SKM-1 treated with dmso at 0.1 percent for 144 hours (cell line): Measurements from ENCODE around the gene TLR3.
"Not testable (repeated sequence)": the region's sequence is repeated elsewhere in the genome, so short reads cannot be mapped to it uniquely, and the experiment has no call there.

ENCODE experiments used
- DNase-seq: peaks from one replicate; lab custom pipeline; 2025; ENCODE audit not compliant: unreplicated experiment; lab: John Stamatoyannopoulos, UW

TLR3 gene

DNA sequence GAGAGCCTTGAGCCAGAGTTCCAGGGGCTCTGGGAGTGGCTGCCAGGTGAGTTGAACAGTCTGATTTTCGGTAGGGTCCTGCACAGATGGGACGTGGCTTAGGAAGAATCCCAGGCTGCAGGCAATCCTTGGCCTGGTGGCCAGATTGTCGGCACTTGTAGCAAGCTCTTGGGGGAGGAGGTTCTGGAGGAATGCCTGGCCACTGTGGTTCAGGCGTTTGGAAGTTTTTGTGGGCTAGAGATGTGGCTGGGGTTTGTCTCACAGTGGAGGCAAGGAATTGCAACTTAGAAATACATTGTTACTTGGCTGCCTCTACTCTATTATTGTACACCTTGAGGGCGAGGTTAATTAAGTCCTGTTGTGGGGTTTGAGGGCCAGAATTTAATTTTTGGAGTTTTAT is 21.5 kb upstream of the TLR3 start:
- DNase-seq: not testable (repeated sequence)

DNA sequence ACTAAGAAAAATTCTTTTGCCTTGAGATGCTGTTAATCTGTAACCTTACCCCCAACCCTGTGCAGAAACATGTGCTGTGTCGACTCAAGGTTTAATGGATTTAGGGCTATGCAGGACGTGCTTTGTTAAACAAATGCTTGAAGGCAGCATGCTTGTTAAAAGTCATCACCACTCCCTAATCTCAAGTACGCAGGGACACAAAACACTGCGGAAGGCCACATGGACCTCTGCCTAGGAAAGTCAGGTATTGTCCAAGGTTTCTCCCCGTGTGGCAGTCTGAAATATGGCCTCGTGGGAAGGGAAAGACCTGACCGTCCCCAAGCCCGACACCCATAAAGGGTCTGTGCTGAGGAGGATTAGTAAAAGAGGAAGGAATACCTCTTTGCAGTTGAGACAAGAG is 18.8 kb upstream of the TLR3 start:
- DNase-seq: not testable (repeated sequence)

DNA sequence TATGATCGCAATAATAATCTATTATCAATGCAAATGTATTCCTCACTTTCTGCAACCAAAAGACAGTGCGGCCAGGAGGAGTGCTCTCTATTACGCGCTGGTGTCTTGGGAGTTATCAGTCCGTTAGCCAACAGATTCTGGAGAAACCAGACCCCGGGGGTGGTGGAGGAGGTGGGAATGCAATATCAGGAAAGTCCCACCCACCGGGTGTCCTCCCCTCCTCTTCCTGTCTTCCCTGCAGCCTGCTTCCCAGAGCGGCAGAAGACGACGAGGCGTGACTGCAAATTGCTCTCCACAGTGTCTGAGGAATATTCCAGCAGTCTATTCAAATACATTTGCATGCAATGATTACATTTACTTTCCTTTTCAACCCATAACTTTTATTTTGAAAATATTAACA is 17.9 kb upstream of the TLR3 start:
- no peak for DNase-seq

DNA sequence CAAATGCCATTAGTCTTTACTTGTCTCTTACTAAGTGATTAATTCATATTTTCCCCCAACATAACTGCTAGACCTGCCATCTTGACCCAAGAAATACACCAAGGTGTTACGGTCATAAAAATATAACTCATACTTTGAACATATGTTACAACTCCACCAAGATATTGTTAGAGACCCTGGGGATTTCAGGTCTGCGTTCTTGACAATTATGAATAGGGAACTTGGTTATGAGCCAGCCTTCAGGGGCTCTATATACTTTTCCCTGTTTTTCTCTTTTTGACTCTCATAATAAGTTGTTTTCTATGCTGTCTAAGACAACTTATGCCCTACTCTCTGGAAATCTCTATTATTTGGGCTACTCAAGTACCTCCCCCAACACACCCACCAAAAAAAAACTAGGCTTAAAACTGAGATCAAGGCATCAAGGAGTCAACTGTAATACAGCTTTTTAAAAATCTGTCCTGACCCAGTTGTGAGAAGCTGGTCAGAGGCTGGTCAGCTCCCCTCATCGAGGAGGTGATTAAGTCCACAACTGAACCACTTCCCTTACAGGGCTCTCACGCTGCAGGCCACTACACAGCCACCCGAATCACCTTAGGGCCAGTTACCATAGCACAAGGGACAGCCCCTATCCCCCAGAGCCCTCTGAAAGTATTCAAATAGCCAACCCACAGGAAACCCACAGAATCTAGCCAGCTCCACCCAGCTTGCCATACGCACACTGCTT is 10.5 kb upstream of the TLR3 start:
- no peak for DNase-seq

DNA sequence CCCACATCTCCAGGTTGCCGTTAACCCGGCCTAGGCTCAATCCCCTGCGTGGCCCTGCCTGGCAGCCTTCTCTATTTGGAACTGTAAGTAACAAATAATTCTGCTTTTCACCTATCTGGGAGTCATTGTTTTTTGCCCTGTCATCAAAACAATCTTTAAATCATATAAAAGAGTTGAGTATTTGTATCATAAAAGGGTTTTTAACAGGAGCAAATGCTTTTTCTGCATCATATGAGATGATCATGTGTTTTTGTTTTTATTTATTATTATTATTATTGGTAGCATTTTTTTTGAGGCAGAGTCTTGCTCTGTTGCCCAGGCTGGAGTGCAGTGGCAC is 10.0 kb upstream of the TLR3 start:
- DNase-seq: no peak

DNA sequence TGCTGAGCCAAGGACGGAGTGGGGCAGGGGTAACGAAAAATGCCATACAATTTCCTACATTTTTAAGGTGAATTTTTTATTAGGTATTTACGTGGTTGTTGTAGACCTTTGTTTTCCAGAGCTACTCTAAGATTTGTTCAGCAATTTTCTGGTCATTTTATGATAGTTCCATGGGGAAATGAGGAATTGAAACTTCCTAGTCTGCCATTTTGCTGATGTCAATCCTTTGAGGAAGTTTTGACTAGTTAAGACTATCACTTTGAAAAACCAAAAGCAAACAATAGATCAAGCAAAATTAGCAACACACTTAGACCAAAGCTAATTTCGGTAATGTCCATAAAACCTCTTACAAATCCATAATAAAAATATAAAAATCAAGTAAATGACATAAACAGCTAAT is 7.0 kb upstream of the TLR3 start:
- no peak for DNase-seq

DNA sequence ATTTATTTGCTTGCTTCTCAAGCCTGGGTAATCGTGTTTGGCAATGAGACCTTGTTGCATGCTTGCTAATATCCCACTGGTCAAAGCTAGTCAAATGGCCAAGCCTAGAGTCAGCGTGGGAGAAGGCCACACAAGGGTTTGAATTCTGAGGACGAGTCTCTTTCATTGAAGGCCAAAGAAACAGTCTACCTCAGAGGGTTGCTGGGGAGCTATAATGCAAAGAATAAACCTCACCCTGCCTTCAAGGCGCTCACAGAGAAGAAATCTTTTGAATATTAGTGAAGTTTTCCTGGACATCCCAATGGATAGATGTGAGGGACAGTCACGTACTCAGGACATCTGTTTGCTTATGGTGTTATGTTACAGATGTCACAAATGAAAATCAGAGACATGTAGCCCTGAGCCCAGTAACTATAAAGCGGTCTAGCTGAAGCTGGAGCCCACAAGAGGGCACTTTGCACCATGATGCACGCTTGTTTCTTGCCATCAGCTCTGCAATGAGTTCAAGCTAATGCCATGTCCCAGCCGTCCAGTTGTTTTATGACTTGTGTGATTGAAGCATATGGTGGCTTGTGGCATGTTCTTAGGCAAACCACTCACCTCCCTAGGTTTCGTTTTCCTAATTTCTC is 1.1 kb upstream of the TLR3 start:
- peak; percentile 53 for DNase-seq

DNA sequence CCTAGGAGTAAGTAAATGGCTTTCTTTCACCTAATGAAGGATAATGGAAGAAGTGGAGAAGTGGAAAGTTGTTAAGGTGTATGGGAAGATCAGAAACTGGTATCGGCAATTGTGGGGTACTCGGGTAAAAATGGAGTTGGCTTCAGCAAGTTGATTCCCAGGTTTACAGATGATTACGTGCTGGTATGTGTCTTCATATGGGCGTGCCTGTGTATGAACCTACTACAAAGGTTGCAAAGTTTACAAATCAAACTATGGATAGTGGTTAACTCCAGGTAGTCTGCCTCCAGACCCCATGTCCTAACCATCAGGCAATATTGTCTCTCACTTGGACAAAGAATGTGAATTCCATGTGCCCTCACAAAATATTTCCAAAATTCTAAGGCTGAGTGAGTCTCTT is 773 bp downstream of the TLR3 start:
- no peak for DNase-seq

DNA sequence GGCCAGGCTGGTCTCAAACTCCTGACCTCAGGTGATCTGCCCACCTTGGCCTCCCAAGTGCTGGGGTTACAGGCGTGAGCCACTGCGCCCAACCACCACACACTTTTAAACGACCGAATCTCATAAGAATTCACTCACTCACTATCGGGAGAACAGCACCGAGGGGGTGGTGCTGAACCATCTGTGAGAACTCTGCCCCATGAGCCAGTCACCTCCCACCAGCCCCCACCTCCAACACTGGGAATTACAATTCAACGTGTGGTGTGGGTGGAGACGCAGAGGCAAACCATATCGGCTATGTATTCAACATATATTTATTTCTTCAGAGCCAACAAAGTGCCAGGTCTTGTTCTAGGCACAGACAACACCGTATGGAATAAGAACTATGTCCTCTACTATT is 3.6 kb downstream of the TLR3 start:
- no peak for DNase-seq

DNA sequence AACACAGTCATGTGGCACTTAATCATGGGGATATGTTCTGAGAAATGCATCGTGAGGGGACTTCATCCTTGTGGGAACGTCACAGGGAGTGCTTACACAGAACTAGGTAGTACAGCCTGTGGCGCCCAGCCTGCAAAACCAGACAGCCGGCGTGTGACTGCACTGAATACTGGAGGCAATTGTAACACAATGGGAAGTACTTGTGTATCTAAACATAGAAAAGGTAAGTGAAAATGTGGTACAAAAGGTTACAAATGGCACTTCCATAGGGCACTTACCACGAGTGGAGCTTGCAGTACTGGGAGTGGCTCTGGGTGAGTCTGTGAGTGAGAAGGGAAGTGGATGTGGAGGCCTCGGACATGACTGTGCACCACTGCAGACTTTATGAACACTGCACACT is 5.2 kb downstream of the TLR3 start:
- DNase-seq: no peak

DNA sequence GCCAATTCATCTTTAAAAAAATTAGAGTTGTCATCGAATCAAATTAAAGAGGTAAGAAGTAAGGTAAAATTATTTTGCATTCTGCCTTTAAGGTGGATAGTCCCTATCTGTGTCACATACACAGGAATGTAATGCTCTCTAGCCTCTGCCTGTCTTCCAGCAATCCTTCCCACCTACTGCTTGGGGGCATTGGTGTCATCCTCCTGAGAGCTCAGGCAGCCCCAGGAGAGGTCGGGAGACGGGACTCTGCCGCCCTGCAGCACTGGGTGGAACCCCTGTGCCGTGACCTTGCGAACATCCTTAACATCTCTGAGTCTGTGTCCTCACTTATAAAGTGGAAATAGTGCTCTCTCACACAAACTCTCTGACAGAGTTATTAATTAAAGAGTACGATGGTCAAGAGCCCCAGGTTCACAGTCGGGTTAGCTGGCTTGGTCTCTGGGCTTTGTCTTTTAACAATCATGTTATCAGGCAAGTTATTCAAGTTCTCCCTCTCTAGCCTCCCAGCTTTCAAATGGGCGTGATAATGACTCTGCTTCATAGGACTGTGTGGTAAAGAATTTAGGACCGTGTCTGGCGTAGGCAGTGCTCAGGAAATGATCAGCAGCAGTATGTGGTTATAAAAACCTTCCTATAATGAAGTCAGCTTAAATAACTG is 10.2 kb downstream of the TLR3 start:
- DNase-seq: no peak

DNA sequence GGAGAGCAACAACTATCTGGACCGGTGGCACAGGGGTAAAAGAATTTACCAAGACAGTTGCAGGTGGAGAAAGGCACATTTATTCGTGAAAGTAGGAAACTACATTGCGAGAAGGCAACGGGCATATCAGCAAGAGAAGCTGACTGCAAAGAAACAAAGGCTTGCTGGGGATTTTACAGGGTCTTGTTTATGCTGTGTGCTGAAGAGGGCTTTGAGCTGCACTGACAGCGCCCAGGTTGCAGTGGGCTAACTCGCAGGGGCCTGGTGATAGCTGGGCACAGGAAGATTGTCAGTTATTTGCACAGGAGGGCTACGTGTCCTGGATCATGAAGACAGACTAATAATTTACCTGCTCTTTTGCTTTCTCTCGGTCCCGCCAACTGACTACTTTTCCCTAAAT is 10.7 kb downstream of the TLR3 start:
- DNase-seq: no peak

DNA sequence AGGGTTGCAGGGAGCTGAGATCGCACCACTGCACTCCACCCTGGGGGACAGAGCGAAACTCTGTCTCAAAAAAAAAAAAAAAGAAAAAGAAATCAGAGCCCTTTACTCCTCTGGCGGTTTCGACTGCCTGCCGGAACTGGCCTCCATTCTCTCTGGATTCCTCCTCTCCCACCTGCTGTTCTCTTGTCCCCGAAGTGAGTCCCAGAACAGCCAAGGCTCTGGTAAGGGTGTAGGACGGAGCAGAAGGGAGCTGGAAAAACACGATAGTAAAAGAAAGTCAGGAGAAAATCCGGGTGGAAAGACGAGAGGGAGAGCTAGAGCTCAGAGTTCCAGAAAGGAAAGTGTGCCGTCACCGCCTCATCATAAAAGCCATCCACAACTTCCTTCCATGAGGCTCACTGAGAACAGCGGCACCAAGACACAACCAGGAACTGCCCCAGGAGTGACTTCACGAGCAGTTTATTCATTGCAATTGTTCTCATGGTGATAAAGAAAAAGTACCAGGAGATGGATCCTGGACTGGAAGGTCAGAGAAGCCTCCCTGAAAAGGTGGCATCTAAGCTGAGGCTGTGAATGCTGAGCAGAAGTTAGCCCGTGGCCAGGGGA is 12.3 kb downstream of the TLR3 start:
- no peak for DNase-seq

DNA sequence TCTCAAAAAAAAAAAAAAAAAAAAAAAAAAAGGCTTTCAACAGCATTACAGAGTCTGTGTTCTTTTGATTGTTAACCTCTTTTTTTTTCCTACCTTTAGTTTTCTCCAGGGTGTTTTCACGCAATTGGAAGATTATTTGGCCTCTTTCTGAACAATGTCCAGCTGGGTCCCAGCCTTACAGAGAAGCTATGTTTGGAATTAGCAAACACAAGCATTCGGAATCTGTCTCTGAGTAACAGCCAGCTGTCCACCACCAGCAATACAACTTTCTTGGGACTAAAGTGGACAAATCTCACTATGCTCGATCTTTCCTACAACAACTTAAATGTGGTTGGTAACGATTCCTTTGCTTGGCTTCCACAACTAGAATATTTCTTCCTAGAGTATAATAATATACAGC is 13.3 kb downstream of the TLR3 start:
- no peak for DNase-seq

DNA sequence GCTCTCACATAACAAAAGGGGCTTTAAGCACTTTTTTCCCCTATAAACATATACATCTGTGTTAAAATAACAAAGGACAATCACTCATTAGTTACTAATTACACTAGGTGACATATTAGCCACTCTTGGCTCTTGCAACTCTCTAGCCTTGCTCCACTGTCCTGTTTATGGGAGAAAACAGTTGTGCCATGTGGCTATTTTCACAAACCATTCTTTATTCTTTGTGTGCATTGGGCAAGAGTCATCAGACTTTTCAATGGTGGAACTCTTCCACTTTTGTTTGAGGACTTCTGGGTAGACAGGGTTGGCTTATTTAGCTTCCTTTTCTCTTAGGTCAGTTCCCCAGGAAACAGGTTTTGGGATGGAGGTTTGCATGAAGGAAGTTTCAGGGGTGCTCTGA is 19.6 kb downstream of the TLR3 start:
- DNase-seq: no peak

DNA sequence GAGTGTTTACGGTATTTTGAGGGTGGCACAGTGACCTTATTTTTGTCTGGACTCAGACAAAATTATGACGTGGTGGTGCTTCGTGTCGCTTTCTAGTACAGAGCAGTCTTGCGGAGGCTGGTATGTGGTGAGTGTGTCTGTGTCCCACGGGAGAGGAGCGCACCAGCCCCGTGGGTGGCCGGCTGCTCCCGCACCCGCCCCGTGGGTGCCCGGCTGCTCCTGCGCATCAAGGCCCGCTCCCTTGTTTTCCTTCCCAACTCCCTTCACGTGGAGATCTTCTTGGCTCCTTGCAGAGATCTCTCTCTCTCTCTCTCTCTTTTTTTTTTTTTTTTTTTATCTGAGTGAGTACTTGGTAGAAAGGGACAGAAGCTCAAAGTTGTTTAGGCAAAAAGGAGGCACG is 23.3 kb downstream of the TLR3 start:
- DNase-seq: no peak

DNA sequence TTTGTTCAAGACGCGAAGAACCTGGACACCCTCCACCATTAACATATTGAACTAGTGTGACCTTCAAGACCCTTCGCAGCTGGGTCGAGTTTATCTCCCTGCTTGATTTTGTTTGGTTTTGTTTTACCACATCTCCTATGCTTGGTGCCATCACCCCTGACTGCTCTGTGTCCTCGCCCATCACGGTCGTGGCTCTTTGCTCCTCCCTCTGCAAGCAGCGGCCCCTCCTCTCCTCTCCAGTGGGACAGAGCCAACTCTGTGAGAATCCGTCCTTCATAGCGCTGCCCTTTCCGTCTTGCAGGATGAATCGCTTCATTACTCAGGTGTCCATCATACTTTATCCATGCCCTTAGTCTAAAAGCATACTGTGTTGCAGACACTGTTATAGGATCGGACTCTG is 26.4 kb downstream of the TLR3 start:
- DNase-seq: no peak

DNA sequence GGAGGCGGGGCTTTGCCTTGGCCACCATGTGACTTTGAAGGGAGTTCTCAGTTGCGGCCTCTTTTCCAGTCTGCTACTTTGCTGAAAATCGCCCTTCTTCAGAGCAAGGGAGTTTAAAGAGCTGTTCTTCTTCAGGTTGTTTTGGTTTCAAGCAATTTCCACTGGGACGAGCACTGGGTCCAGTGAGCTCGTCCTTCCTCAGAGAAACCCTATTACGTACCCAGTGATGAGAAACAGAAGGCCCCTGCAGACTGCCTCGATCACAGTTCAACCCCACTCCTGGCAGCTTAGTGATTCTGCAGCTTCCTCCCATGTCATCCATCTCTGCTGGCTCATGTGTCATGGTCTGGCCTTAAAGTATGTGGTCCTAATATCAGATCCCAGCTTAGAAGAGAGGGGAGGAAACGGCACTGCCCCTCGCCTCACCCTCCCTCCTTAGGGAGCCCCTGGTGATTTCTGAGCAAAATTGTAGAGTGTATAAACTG is 27.8 kb downstream of the TLR3 start:
- DNase-seq: no peak

DNA sequence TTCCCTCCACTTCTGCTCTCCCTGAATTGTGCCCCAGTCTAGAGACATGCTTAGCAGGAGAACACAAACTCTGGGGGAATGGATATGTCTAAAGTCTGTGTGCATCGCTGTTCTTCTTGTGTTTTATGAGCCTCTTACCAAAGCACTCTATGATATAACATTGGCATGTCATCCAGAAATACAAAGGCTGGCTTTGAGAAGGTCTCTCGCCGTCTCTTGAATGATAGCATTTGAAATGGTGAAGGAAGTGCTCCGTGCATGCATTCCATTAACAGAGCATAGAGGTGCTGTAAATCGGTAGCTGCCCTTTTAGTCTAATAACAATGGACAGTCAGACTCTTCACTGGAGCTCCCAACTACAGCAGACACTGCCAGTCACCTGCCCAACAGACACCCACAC is 28.4 kb downstream of the TLR3 start:
- DNase-seq: no peak

DNA sequence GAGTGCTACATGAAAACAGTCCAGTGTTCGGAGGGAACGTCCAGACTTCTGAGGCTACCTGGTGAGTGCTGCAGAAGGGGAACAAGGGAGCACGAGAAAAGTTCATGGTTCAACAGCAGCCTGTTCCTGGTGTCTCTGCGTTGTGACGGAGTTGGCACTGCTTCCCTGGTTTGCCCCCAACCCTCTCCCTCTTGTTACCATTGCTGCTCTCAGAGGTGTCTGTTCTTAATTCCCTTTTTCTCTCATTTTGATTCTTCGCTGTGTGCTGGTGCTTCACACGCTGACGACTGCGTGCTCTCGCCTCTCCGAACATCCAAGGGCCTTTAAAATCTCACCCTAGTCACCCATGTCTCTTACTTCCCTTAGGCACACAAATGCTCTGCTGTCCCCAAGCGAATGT is 34.0 kb downstream of the TLR3 start:
- no peak for DNase-seq

DNA sequence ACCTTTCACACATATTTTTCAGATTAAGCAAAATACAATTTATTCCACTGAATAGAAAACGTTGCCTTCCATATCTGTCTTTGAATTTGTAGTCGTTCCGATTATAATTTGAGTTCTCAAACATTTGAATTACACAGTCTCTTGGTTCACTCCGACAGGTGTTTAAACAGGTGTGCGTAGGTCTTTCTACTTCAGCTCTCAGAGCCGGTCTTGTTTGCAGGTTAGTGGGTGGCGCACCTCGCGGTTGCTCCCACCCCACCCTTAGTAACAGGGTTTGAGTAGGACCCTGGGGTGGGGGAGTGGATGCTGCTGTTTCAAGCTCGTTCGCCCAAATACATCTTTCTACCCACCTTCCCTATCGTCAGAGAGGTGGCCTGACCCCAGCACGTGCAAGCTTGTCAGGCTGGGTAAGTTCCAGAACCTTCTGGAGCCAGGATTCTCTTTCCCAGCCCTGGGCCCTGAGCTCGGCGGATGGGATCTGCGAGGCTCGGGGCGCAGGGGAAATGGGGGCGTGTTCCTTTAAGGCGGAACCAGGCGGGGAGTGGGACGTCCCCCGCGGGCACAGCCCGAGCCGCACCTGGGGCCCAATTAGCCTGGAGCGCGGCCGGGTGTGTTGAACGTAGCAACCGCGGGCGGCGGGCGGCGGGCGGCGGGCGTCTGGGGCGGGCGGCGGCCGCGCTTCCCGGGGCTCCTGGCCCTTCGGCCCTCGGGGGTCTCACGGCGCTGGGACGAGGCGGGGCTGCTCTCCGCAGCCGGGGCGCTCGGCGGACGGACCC is 35.3 kb downstream of the TLR3 start, which contains the start of gene FAM149A:
Gene FAM149A (plus strand): TSS at position 591 of the 776 bp plus-strand sequence.
- peak; percentile 62 for DNase-seq
